Fibroblast of the aortic adventitia (primary cell): Measurements from ENCODE around the gene SLIT3. TPM values are rescaled to one million over a fixed set of nuclear protein-coding genes. Genes with fewer than 3 reads are reported as not detected.
A peak's percentile ranks its signal among the peaks of the same experiment; 100 is the strongest.

ENCODE experiments used
- DNase-seq: peaks from one replicate; pipeline ENCODE4 v3.0.0-alpha.2; 2010; ENCODE audit warnings: low read depth
- H3K4me3 ChIP-seq: 2 replicates; pipeline ENCODE4 v1.5.1; 2011; ENCODE audit warnings: low read depth, mild to moderate bottlenecking, control low read depth, low read length, moderate library complexity
- CTCF ChIP-seq: IDR thresholded peaks from 2 replicates; pipeline ENCODE4 v1.5.1; 2011; ENCODE audit warnings: mild to moderate bottlenecking, low read length, control low read depth, inconsistent platforms; ENCODE audit not compliant: insufficient read depth
- total RNA-seq: library from RNA; depleted of rRNA; stranded (reverse); fragments of >200 nt; gene quantifications from 2 replicates; pipeline ENCODE4 v1.2.3, GENCODE V29; 2012; ENCODE audit warnings: low replicate concordance

The SLIT3 gene
- total RNA-seq, 1 donor: 65.3 TPM

DNA sequence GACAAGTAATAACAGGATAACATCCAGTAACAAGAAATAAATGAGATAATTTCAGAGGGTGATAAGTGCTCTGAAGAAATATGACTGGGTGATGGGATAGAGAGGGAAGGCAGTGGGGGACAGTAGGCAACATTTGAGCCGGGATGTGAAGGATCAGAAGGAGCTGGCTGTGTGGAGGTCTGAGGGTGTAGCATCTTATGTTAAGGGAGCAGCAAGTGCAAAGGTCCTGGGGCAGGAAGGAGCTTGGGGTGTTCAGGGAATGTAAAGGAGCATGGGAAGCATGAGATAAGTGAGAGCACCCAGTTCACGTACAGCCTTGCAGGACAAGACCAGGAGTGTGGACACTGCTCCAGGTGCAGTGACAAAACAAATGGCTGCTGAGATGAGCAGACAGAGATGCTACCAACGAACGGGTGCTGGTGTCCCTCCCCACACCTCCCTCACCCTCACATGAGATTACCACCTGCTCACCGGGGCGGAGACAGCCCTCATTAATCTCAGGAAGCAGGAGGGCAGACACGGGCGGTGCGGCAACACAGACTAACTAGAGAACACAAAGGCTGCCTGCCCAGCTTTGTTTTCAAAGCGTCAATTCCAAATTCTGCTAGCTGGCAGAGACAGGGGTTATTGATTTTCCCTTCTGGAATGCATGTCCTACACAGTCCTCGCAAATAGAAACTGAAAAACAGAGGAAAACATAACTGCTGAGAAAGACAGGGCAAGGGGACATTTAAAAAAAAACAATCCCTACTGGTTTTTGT is 423.6 kb downstream of the SLIT3 start:
- H3K4me3 ChIP-seq: no peak overlapping the region
- no peak for DNase-seq
- TF ChIP-seq CTCF: no peak

DNA sequence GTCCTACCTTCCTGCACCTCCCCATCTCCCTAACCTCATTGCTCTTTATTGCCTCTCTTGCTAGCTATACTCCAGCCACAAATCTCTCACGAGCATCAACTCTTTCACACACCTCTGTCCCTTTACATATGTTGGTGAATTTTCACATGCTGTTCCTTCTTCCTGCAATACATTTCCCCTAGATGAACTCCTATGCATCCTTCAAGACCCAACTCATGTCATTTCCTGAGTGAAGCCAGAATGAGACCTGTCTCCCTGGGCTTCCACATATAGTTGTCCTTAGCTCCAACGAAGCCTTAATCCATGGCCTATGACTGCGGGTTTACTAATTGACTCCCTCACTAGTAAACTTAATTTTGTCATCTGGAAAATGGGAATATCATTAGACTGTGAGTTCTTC is 424.5 kb downstream of the SLIT3 start:
- no peak for TF ChIP-seq CTCF
- DNase-seq: no peak
- H3K4me3 ChIP-seq: no peak overlapping the region

GRCh38 chr5:168875832-168876231 is 425.1 kb downstream of the SLIT3 start:
- no peak overlapping the region for H3K4me3 ChIP-seq
- DNase-seq: no peak
- TF ChIP-seq CTCF: no peak

GRCh38 chr5:168874713-168875380 is 426.1 kb downstream of the SLIT3 start:
- peak; percentile 18 for TF ChIP-seq CTCF
- no peak for DNase-seq
- no peak overlapping the region for H3K4me3 ChIP-seq

DNA sequence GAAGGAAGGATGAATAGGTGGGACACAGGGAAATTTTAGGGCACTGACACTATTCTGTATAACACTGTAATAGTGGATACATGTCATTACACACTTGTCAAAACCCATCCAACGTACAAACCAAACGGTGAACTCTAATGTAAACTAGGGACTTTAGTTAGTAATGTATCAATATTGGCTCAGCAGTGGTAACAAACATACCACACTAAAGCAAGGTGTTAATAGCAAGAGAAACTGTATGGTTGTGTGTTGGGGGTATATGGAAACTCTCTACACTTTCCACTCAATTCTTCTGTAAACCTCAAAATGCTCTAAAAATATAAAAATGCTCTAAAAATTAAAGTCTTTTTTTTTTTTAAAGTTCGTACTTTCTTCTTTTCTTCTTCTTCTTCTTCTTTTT is 428.7 kb downstream of the SLIT3 start:
- DNase-seq: no peak
- no peak overlapping the region for H3K4me3 ChIP-seq
- TF ChIP-seq CTCF: no peak

GRCh38 chr5:168870910-168871309 is 430.0 kb downstream of the SLIT3 start:
- DNase-seq: no peak
- no peak for TF ChIP-seq CTCF
- H3K4me3 ChIP-seq: no peak overlapping the region
